ENCODE data around the gene GLO1. TPM values are rescaled to one million over a fixed set of nuclear protein-coding genes. Genes with fewer than 3 reads are reported as not detected.

The GLO1 gene
- total and polyA plus RNA-seq, 7 experiments from 2014 or later = 16.0 to 103 (median 24.3) TPM

- DNase-seq (no peak), ATAC-seq (no peak)
- Histone ChIP-seq H3K27me3 (ENCODE audit: control insufficient read depth in 2 of 2, insufficient read depth in 2 of 2, low read length in 2 of 2) (no peaks in the 10 kb centered on the region), H3K4me3 (ENCODE audit: low read length) (no peak overlapping the region), H3K9me3 (ENCODE audit: control insufficient read depth in 2 of 3, low read length in 3 of 3) (no peaks in the 10 kb centered on the region), H3K27ac (ENCODE audit: low read depth, low read length) (no peak overlapping the region), H3K36me3 (ENCODE audit: control insufficient read depth in 2 of 3, insufficient read depth in 3 of 3, low read length in 3 of 3) (peaks cover 0 to 50% (median 6%) of the 10 kb centered on the region in 3 experiments), H3K4me1 (ENCODE audit: control insufficient read depth in 2 of 2, insufficient read depth in 2 of 2, low read length in 2 of 2) (peaks cover 0 to 4% of the 10 kb centered on the region in 2 donors)
- H3K36me3 Mint-ChIP-seq = peaks cover 16 to 46% (median 37%) of the 10 kb centered on the region in 5 donors
- ChIA-PET CTCF (no interaction called here), POLR2A (no interaction called here)
- intact Hi-C loops (cut with micrococcal nuclease) = loop anchor here in 1 of 2 donors (10.0 kb wide), 2 partner anchors 882 to 972 kb away; no protein-coding TSS in a partner anchor
- peaks cover 6 to 36% (median 13%) of the 10 kb centered on the region in 7 donors for H3K4me1 Mint-ChIP-seq
- peak overlapping the region in 3 of 9 donors; percentile 16 to 53 (median 36) for H3K27ac Mint-ChIP-seq
- H3K27me3 Mint-ChIP-seq = no peaks in the 10 kb centered on the region
- H3K9me3 Mint-ChIP-seq = peaks cover 0 to 2% (median 0%) of the 10 kb centered on the region in 11 donors
- H3K4me3 Mint-ChIP-seq = no peak overlapping the region
Observed at GRCh38 chr6:38676974-38677544, 25.9 kb downstream of the GLO1 start.

- H3K9me3 ChIP-seq (ENCODE audit: control insufficient read depth in 2 of 3, low read length in 3 of 3) = no peaks in the 10 kb centered on the region
- DNase-seq (no peak), ATAC-seq (no peak)
- H3K4me1 ChIP-seq (ENCODE audit: control insufficient read depth in 2 of 2, insufficient read depth in 2 of 2, low read length in 2 of 2) = peaks cover 0 to 4% of the 10 kb centered on the region in 2 donors
- peaks cover 0 to 2% (median 0%) of the 10 kb centered on the region in 11 donors for H3K9me3 Mint-ChIP-seq
- H3K27me3 Mint-ChIP-seq = no peaks in the 10 kb centered on the region
- peaks cover 0 to 44% (median 6%) of the 10 kb centered on the region in 3 experiments for H3K36me3 ChIP-seq (ENCODE audit: control insufficient read depth in 2 of 3, insufficient read depth in 3 of 3, low read length in 3 of 3)
- no peak overlapping the region for H3K27ac ChIP-seq (ENCODE audit: low read depth, low read length)
- no peak overlapping the region for H3K4me3 Mint-ChIP-seq
- intact Hi-C loops (cut with micrococcal nuclease) = loop anchor here in 1 of 2 donors (10.0 kb wide), 2 partner anchors 882 to 972 kb away; no protein-coding TSS in a partner anchor
- peaks cover 6 to 38% (median 13%) of the 10 kb centered on the region in 7 donors for H3K4me1 Mint-ChIP-seq
- H3K27me3 ChIP-seq (ENCODE audit: control insufficient read depth in 2 of 2, insufficient read depth in 2 of 2, low read length in 2 of 2) = no peaks in the 10 kb centered on the region
- POLR2A ChIA-PET = no interaction called here
- H3K36me3 Mint-ChIP-seq = peaks cover 16 to 41% (median 34%) of the 10 kb centered on the region in 5 donors
- CTCF ChIA-PET = no interaction called here
- H3K4me3 ChIP-seq (ENCODE audit: low read length) = no peak overlapping the region
- peak overlapping the region in 3 of 9 donors; percentile 16 to 53 (median 36) for H3K27ac Mint-ChIP-seq
Observed at GRCh38 chr6:38676236-38676973, 26.5 kb downstream of the GLO1 start.

- no peak for DNase-seq
- intact Hi-C loops (cut with micrococcal nuclease) = loop anchor here (2.0 to 10.0 kb wide), 7 partner anchors 33 to 1346 kb away; no protein-coding TSS in a partner anchor
- H3K27me3 Mint-ChIP-seq = no peaks in the 10 kb centered on the region
Observed at GRCh38 chr6:38673397-38674165, 29.4 kb downstream of the GLO1 start.

GRCh38 chr6:38671885-38672467, 31.0 kb downstream of the GLO1 start:
- no peak overlapping the region for H3K4me3 Mint-ChIP-seq
- H3K9me3 Mint-ChIP-seq = peaks cover 0 to 2% (median 0%) of the 10 kb centered on the region in 11 donors
- peaks cover 10 to 30% (median 26%) of the 10 kb centered on the region in 5 donors for H3K36me3 Mint-ChIP-seq
- ChIA-PET POLR2A (no interaction called here), CTCF (no interaction called here)
- no peak overlapping the region for H3K27ac Mint-ChIP-seq
- peaks cover 6 to 32% (median 13%) of the 10 kb centered on the region in 7 donors for H3K4me1 Mint-ChIP-seq
- DNase-seq (peak in 7 of 9 donors; percentile 19 to 41 (median 32)), ATAC-seq (peak; percentile 84)
- peaks cover 0 to 4% of the 10 kb centered on the region in 2 donors for H3K4me1 ChIP-seq (ENCODE audit: control insufficient read depth in 2 of 2, insufficient read depth in 2 of 2, low read length in 2 of 2)
- no peaks in the 10 kb centered on the region for H3K27me3 Mint-ChIP-seq
- peaks cover 0 to 13% (median 4%) of the 10 kb centered on the region in 3 experiments for H3K36me3 ChIP-seq (ENCODE audit: control insufficient read depth in 2 of 3, insufficient read depth in 3 of 3, low read length in 3 of 3)
- no peak overlapping the region for H3K4me3 ChIP-seq (ENCODE audit: low read length)
- no peak overlapping the region for H3K27ac ChIP-seq (ENCODE audit: low read depth, low read length)
- H3K27me3 ChIP-seq (ENCODE audit: control insufficient read depth in 2 of 2, insufficient read depth in 2 of 2, low read length in 2 of 2) = no peaks in the 10 kb centered on the region
- intact Hi-C loops (cut with micrococcal nuclease) = loop anchor here (1.0 to 10.0 kb wide), 9 partner anchors 31 to 1345 kb away; no protein-coding TSS in a partner anchor
- no peaks in the 10 kb centered on the region for H3K9me3 ChIP-seq (ENCODE audit: control insufficient read depth in 2 of 3, low read length in 3 of 3)

More at GRCh38 chr6:38673397-38674165, 29.4 kb downstream of the GLO1 start:
- Mint-ChIP-seq H3K27ac (no peak overlapping the region), H3K9me3 (peaks cover 0 to 2% (median 0%) of the 10 kb centered on the region in 11 donors), H3K4me1 (peaks cover 6 to 38% (median 13%) of the 10 kb centered on the region in 7 donors), H3K36me3 (peaks cover 16 to 36% (median 34%) of the 10 kb centered on the region in 5 donors), H3K4me3 (peak overlapping the region in 1 of 10 donors; percentile 68)
- H3K4me3 ChIP-seq (ENCODE audit: low read length) = no peak overlapping the region
- no peaks in the 10 kb centered on the region for H3K9me3 ChIP-seq (ENCODE audit: control insufficient read depth in 2 of 3, low read length in 3 of 3)
- H3K4me1 ChIP-seq (ENCODE audit: control insufficient read depth in 2 of 2, insufficient read depth in 2 of 2, low read length in 2 of 2) = peaks cover 0 to 4% of the 10 kb centered on the region in 2 donors
- POLR2A ChIA-PET = no interaction called here
- CTCF ChIA-PET = interaction anchor here (0.6 to 0.8 kb wide), 3 partner anchors 17 to 82 kb away, joined by 3 to 5 read pairs (median 3); no protein-coding TSS in a partner anchor
- no peaks in the 10 kb centered on the region for H3K27me3 ChIP-seq (ENCODE audit: control insufficient read depth in 2 of 2, insufficient read depth in 2 of 2, low read length in 2 of 2)
- H3K27ac ChIP-seq (ENCODE audit: low read depth, low read length) = no peak overlapping the region
- peak; percentile 56 for ATAC-seq
- H3K36me3 ChIP-seq (ENCODE audit: control insufficient read depth in 2 of 3, insufficient read depth in 3 of 3, low read length in 3 of 3) = peaks cover 0 to 28% (median 6%) of the 10 kb centered on the region in 3 experiments

GRCh38 chr6:38658418-38659167, 44.4 kb downstream of the GLO1 start:
- intact Hi-C loops (cut with micrococcal nuclease) = no loop called here

More at GRCh38 chr6:38658418-38659167, 44.4 kb downstream of the GLO1 start:
- Mint-ChIP-seq H3K9me3 (no peaks in the 10 kb centered on the region), H3K4me1 (peaks cover 0 to 6% (median 0%) of the 10 kb centered on the region in 7 donors), H3K4me3 (no peak overlapping the region), H3K36me3 (peaks cover 4 to 24% (median 10%) of the 10 kb centered on the region in 5 donors), H3K27ac (no peak overlapping the region), H3K27me3 (no peaks in the 10 kb centered on the region)
- Histone ChIP-seq H3K36me3 (ENCODE audit: control insufficient read depth in 2 of 3, insufficient read depth in 3 of 3, low read length in 3 of 3) (no peaks in the 10 kb centered on the region), H3K9me3 (ENCODE audit: control insufficient read depth in 2 of 3, low read length in 3 of 3) (no peaks in the 10 kb centered on the region), H3K27me3 (ENCODE audit: control insufficient read depth in 2 of 2, insufficient read depth in 2 of 2, low read length in 2 of 2) (no peaks in the 10 kb centered on the region), H3K4me1 (ENCODE audit: control insufficient read depth in 2 of 2, insufficient read depth in 2 of 2, low read length in 2 of 2) (no peaks in the 10 kb centered on the region), H3K27ac (ENCODE audit: low read depth, low read length) (no peak overlapping the region), H3K4me3 (ENCODE audit: low read length) (no peak overlapping the region)
- ATAC-seq (no peak), DNase-seq (no peak)
- CTCF ChIA-PET = no interaction called here
- POLR2A ChIA-PET = no interaction called here

All from naive thymus-derived CD4-positive, alpha-beta T cell (primary cell).